K562 (cell line): ENCODE results near the gene NOTCH1. TPM values are rescaled to one million over a fixed set of nuclear protein-coding genes. Genes with fewer than 3 reads are reported as not detected.

ENCODE experiments used
- CLOCK ChIP-seq: fragments of 250-450 bp; sonication (Bioruptor Pico); IDR thresholded peaks from 2 replicates; pipeline ENCODE4 v1.4.0; 2020; ENCODE audit warnings: mild to moderate bottlenecking, moderate library complexity, borderline replicate concordance
- CREB1 ChIP-seq, 2 experiments: sonication (generic) in 1 of 2; formaldehyde crosslinking in 1 of 2; IDR thresholded peaks; 2 replicates each; pipeline versions ENCODE4 v1.6.1 to v1.8.0; 2012 to 2022; ENCODE audit warnings: inconsistent platforms in 1 of 2, mild to moderate bottlenecking in 1 of 2, missing genetic modification reagents in 1 of 2, moderate library complexity in 1 of 2
- ELF1 ChIP-seq: fragments of 200-800 bp; sonication (Bioruptor generic); IDR thresholded peaks from 2 replicates; pipeline ENCODE4 v1.6.1; 2016; ENCODE audit warnings: missing genetic modification characterization, missing compliant biosample characterization
- HDAC1 ChIP-seq, 2 experiments: fragments of 450-650 bp; IDR thresholded peaks; 2 replicates each; pipeline ENCODE4 v1.6.1; 2016 to 2017; ENCODE audit warnings: inconsistent platforms in 1 of 2, mild to moderate bottlenecking in 1 of 2, moderate library complexity in 1 of 2
- MCM7 ChIP-seq, 2 experiments: fragments of 450-650 bp; IDR thresholded peaks; 2 replicates each; pipeline ENCODE4 v1.6.1; 2016 to 2018
- NCOA6 ChIP-seq: fragments of 450-650 bp; IDR thresholded peaks from 2 replicates; pipeline ENCODE4 v1.6.1; 2017; ENCODE audit warnings: mild to moderate bottlenecking
- NR3C1 ChIP-seq: sonication (generic); formaldehyde crosslinking; IDR thresholded peaks from 2 replicates; pipeline ENCODE4 v1.8.1; 2022; ENCODE audit warnings: missing genetic modification reagents
- NRF1 ChIP-seq, 2 experiments: fragments of 450-650 bp; IDR thresholded peaks in 1 of 2; conservative IDR thresholded peaks in 1 of 2; 2 replicates each; pipeline ENCODE4 v1.6.1; 2014; ENCODE audit warnings: mild to moderate bottlenecking in 2 of 2
- RAD51 ChIP-seq: fragments of 450-650 bp; IDR thresholded peaks from 2 replicates; pipeline ENCODE4 v1.7.1; 2016; ENCODE audit warnings: low read depth, mild to moderate bottlenecking, borderline replicate concordance
- RB1 ChIP-seq: fragments of 450-650 bp; IDR thresholded peaks from 2 replicates; pipeline ENCODE4 v1.6.1; 2017; ENCODE audit warnings: low read depth, mild to moderate bottlenecking
- RBM17 ChIP-seq: fragments of 200-400 bp; formaldehyde crosslinking; IDR thresholded peaks from 2 replicates; pipeline ENCODE4 v1.6.1; 2017; ENCODE audit warnings: low read depth, mild to moderate bottlenecking, low read length, borderline replicate concordance
- RCOR1 ChIP-seq, 2 experiments: IDR thresholded peaks; 2 replicates each; pipeline ENCODE4 v1.6.1; 2012; ENCODE audit warnings: low read depth in 2 of 2, low read length in 2 of 2, borderline replicate concordance in 1 of 2, improper control_type of control experiment in 1 of 2
- RUNX1 ChIP-seq: sonication (generic); IDR thresholded peaks from 2 replicates; pipeline ENCODE4 v1.6.1; 2016; ENCODE audit warnings: antibody characterized with exemption, low read depth
- SMAD2 ChIP-seq: fragments of 150-350 bp; IDR thresholded peaks from 2 replicates; pipeline ENCODE4 v1.6.1; 2014; ENCODE audit warnings: low read depth, mild to moderate bottlenecking, low read length
- STAG1 ChIP-seq: sonication (generic); formaldehyde crosslinking; IDR thresholded peaks from 2 replicates; pipeline ENCODE4 v1.5.0; 2020; ENCODE audit warnings: missing genetic modification reagents, borderline replicate concordance
- STAT6 ChIP-seq: sonication (generic); formaldehyde crosslinking; IDR thresholded peaks from 2 replicates; pipeline ENCODE4 v1.8.1; 2023; ENCODE audit warnings: mild to moderate bottlenecking, missing genetic modification reagents
- XRCC5 ChIP-seq: fragments of 200-400 bp; formaldehyde crosslinking; IDR thresholded peaks from 2 replicates; pipeline ENCODE4 v1.6.1; 2017; ENCODE audit warnings: low read depth, mild to moderate bottlenecking, low read length
- ZNF140 ChIP-seq: fragments of 250-450 bp; sonication (Bioruptor Pico); IDR thresholded peaks from 2 replicates; pipeline ENCODE4 v1.8.0; 2021; ENCODE audit warnings: moderate library complexity, mild to moderate bottlenecking, inconsistent platforms
- ZNF175 ChIP-seq: fragments of 200-800 bp; sonication (Bioruptor generic); IDR thresholded peaks from 2 replicates; pipeline ENCODE4 v1.6.1; 2016; ENCODE audit warnings: low read depth, mild to moderate bottlenecking, missing genetic modification characterization, missing compliant biosample characterization
- ZNF444 ChIP-seq: fragments of 250-450 bp; sonication (Bioruptor Pico); IDR thresholded peaks from 2 replicates; pipeline ENCODE4 v1.4.0; 2020; ENCODE audit warnings: mild to moderate bottlenecking, moderate library complexity
- polyA plus RNA-seq, 8 experiments: library from polyadenylated mRNA; depleted of rRNA in 4 of 8; stranded (reverse) in 5 of 8; unstranded in 3 of 8; fragments of >200 nt; fragmentation: Nextera tagmentation in 2 of 8; fragmentation: Illumina TruSeq in 1 of 8; extraction: Ambion mirVana in 2 of 8; extraction: Trizol in 1 of 8; gene quantifications; 2 replicates each; pipeline versions ENCODE4 v1.2.1 to v1.2.3, GENCODE V29; 2011 to 2014; ENCODE audit warnings: inconsistent platforms in 1 of 8, missing spikeins in 1 of 8
- total RNA-seq, 7 experiments: library from RNA; depleted of rRNA in 6 of 7; stranded (reverse); fragments of >200 nt in 6 of 7; fragmentation: Illumina TruSeq in 2 of 7; extraction: Trizol in 2 of 7; gene quantifications; 2 replicates each; pipeline versions ENCODE4 v1.2.1 to v1.2.3, GENCODE V29; 2011 to 2021; ENCODE audit warnings: low replicate concordance in 1 of 7

The NOTCH1 gene
- total and polyA plus RNA-seq, 9 of the 15 experiments (the other 6 are each of a cell fraction or from before 2014, with no cell fraction given): 0.03 to 31.4 (median 2.3) TPM

GRCh38 chr9:136485049-136486045 lies 60.5 kb downstream of the NOTCH1 start (continued):
- TF ChIP-seq ELF1 (tag): no peak
- no peak for TF ChIP-seq RBM17
- TF ChIP-seq NR3C1: no peak
- no peak for TF ChIP-seq RAD51
- no peak for TF ChIP-seq ZNF140 (CRISPR knock-in tag)
- TF ChIP-seq STAG1: peak; percentile 92
- no peak for TF ChIP-seq STAT6 (CRISPR knock-in tag)
- TF ChIP-seq XRCC5: peak; percentile 85; the same call in 1 of the 2 replicates
- TF ChIP-seq SMAD2: no peak
- peak in 1 of 2 experiments; percentile 87; a peak in 2 of 4 replicates for TF ChIP-seq RCOR1 (IDR thresholded peaks at IDR 0.05; ENCODE audit: borderline replicate concordance in 1 of 2, low read depth in 2 of 2, low read length in 2 of 2)
- no peak for TF ChIP-seq ZNF444 (CRISPR knock-in tag)
- no peak for TF ChIP-seq CLOCK (CRISPR knock-in tag)
- TF ChIP-seq CREB1 (IDR thresholded peaks at IDR 0.05): no peak
- TF ChIP-seq CREB1 (CRISPR knock-in tag; IDR thresholded peaks at IDR 0.05): no peak
- no peak for TF ChIP-seq NCOA6
- TF ChIP-seq MCM7 (IDR thresholded peaks at IDR 0.05): no peak
- TF ChIP-seq RB1: peak; percentile 77
- TF ChIP-seq NRF1 (conservative IDR thresholded peaks at IDR 0.05 in 1 of 2, IDR thresholded peaks at IDR 0.05 in 1 of 2): 0 out of 4 replicates have a peak, but pooled peaks of 1 of the 2 experiments have one; percentile 9
- TF ChIP-seq HDAC1 (IDR thresholded peaks at IDR 0.05): no peak
- no peak for TF ChIP-seq RUNX1
- no peak for TF ChIP-seq ZNF175 (CRISPR knock-in tag)
